ENCODE measurements around the gene FCRL1. TPM values are rescaled to one million over a fixed set of nuclear protein-coding genes. Genes with fewer than 3 reads are reported as not detected.

FCRL1 gene
- total and polyA plus RNA-seq, 2 of the 13 experiments (the other 11 are each of a cell fraction or from before 2014, with no cell fraction given): not detected

DNA sequence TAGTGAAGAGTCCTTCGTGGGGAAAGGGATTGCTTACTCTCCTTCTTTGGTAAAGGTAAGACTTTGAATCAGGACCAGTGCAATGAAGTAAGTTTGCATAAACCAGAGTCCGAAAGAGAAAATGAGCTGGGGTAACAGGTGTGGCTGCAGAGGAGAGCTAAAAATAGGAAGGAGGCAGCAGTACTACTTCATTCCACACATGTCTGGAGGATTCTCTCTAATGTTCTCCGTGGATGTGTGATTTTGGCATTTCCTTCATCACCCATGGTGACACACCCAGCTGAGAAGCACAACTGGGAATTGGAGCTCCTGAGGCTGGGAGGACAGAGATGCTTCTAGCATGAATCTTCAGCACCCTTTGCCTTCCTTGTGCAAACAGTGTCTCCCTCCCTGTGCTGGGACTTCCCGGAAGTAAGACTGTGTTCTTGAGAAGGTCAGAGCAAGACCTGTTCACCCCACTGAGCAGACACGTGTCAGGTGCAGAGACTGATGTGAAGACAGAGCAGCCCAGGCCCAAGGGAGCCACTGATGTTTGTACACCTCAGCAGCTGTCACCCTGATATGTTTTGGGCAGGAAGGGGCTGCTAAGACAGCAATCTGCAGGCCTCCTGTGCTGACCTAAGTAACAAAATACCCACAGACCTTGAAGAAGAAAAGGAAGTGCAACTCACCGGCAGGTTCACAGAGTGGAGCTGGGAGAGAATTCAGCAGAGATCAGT is 13.3 kb downstream of the FCRL1 start (continued):
- TF ChIP-seq HOXA9 (CRISPR knock-in tag; IDR thresholded peaks at IDR 0.05; ENCODE audit: borderline replicate concordance): no peak

GRCh38 chr1:157803851-157804250 is 16.1 kb downstream of the FCRL1 start:
- intact Hi-C loops (cut with micrococcal nuclease; ENCODE audit: unreplicated experiment) (no loop called here), in situ Hi-C loops (cut with HindIII; ENCODE audit: extremely low pct_ligation_motif_present, low pct_unique_long_range_greater_than_20kb) (loop anchor here (10.0 kb wide), 1 partner anchor 59 kb away; no protein-coding TSS in a partner anchor)
- no peak for ATAC-seq
- no peaks in the 10 kb centered on the region for H3K36me3 ChIP-seq (replicated peaks in 1 of 2; ENCODE audit: control insufficient read depth in 1 of 2, insufficient read depth in 2 of 2, low read length in 2 of 2)
- 4% methylated on average over 5 of the region's 7 CpGs for WGBS (ENCODE audit: low lambda C conversion rate)
- H3K27ac ChIP-seq (ENCODE audit: extremely low read length, insufficient read depth, low read length): no peak overlapping the region
- no TSS peak for BruUV-seq (replicated peaks)
- TF ChIP-seq ZNF607 (CRISPR knock-in tag; IDR thresholded peaks at IDR 0.05; ENCODE audit: borderline replicate concordance): no peak
- no peaks in the 10 kb centered on the region for H3K9me3 ChIP-seq (ENCODE audit: low read length)
- no peaks in the 10 kb centered on the region for H4K20me1 ChIP-seq (ENCODE audit: insufficient read depth, low read length)
- no peak overlapping the region for H3K4me3 ChIP-seq (replicated peaks in 1 of 3; ENCODE audit: insufficient read depth in 1 of 3, low read depth in 2 of 3, low read length in 3 of 3)
- H3K4me1 ChIP-seq (ENCODE audit: insufficient read depth, low read length): no peaks in the 10 kb centered on the region
- FAIRE-seq: no peak
- no peak for DNase-seq (ENCODE audit: low spot score)
- H3K27me3 ChIP-seq (ENCODE audit: control insufficient read depth in 1 of 2, insufficient read depth in 2 of 2, low read length in 2 of 2): no peaks in the 10 kb centered on the region
- POLR2A ChIA-PET: no interaction called here
- CTCF ChIA-PET (ENCODE audit: low intra/inter-chr PET ratio, low total read pairs): no interaction called here
- no peak overlapping the region for H2AFZ ChIP-seq (ENCODE audit: low read length)
- no peak overlapping the region for H3K4me2 ChIP-seq (ENCODE audit: low read depth, low read length)
- H3K9ac ChIP-seq (ENCODE audit: insufficient read depth, low read depth, low read length): no peak overlapping the region
- no peaks in the 10 kb centered on the region for H3K79me2 ChIP-seq (ENCODE audit: insufficient read depth, low read length)

DNA sequence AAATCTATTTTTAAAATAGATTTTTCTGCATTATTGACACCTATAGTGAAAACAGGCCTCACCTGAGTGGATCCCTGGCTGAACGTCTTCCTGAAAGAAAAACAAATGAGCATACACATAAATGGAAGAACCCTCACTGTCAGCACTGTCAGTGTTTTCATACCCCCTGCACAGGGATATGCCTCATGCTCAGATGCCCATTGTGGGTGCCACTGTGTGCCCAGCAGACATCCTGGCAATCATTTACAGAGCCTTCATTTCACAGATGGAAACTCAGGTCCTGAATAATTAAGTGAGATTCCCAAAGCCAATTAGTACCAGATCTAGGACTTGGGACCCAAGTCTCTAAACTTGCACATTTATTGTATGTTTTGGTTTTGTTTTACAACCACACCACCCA is 19.9 kb downstream of the FCRL1 start:
- CTCF ChIA-PET (ENCODE audit: low intra/inter-chr PET ratio, low total read pairs): no interaction called here
- Histone ChIP-seq H3K36me3 (replicated peaks in 1 of 2; ENCODE audit: control insufficient read depth in 1 of 2, insufficient read depth in 2 of 2, low read length in 2 of 2) (no peaks in the 10 kb centered on the region), H3K9ac (ENCODE audit: insufficient read depth, low read depth, low read length) (no peak overlapping the region), H4K20me1 (ENCODE audit: insufficient read depth, low read length) (no peaks in the 10 kb centered on the region), H3K27ac (ENCODE audit: extremely low read length, insufficient read depth, low read length) (no peak overlapping the region), H3K9me3 (ENCODE audit: low read length) (no peaks in the 10 kb centered on the region), H3K4me2 (ENCODE audit: low read depth, low read length) (no peak overlapping the region), H3K27me3 (ENCODE audit: control insufficient read depth in 1 of 2, insufficient read depth in 2 of 2, low read length in 2 of 2) (no peaks in the 10 kb centered on the region), H3K79me2 (ENCODE audit: insufficient read depth, low read length) (no peaks in the 10 kb centered on the region), H2AFZ (ENCODE audit: low read length) (no peak overlapping the region), H3K4me3 (replicated peaks in 1 of 3; ENCODE audit: insufficient read depth in 1 of 3, low read depth in 2 of 3, low read length in 3 of 3) (no peak overlapping the region), H3K4me1 (ENCODE audit: insufficient read depth, low read length) (no peaks in the 10 kb centered on the region)
- no TSS peak for BruUV-seq (replicated peaks)
- intact Hi-C loops (cut with micrococcal nuclease; ENCODE audit: unreplicated experiment): no loop called here
- ATAC-seq (no peak), DNase-seq (ENCODE audit: low spot score) (no peak), FAIRE-seq (no peak)
- in situ Hi-C loops (cut with HindIII; ENCODE audit: extremely low pct_ligation_motif_present, low pct_unique_long_range_greater_than_20kb): loop anchor here (10.0 kb wide), 1 partner anchor 55 kb away; no protein-coding TSS in a partner anchor
- 0% methylated on average over 1 of the region's 1 CpG for WGBS (ENCODE audit: low lambda C conversion rate)
- POLR2A ChIA-PET: no interaction called here
- TF ChIP-seq RELA (CRISPR knock-in tag; IDR thresholded peaks at IDR 0.05) (no peak), TEAD3 (CRISPR knock-in tag; optimal IDR thresholded peaks at IDR 0.05; ENCODE audit: borderline replicate concordance) (no peak), ZNF44 (CRISPR knock-in tag; IDR thresholded peaks at IDR 0.05) (no peak), JUNB (CRISPR knock-in tag; IDR thresholded peaks at IDR 0.05; ENCODE audit: borderline replicate concordance) (no peak), HNF1A (IDR thresholded peaks at IDR 0.05; ENCODE audit: low read depth) (no peak), HNF1A (CRISPR knock-in tag; IDR thresholded peaks at IDR 0.05; ENCODE audit: borderline replicate concordance) (no peak), MIER3 (CRISPR knock-in tag; IDR thresholded peaks at IDR 0.05; ENCODE audit: borderline replicate concordance) (no peak), ZNF570 (CRISPR knock-in tag; IDR thresholded peaks at IDR 0.05; ENCODE audit: borderline replicate concordance) (no peak), EEA1 (CRISPR knock-in tag; IDR thresholded peaks at IDR 0.05; ENCODE audit: borderline replicate concordance) (no peak), RAD51 (IDR thresholded peaks at IDR 0.05; ENCODE audit: borderline replicate concordance) (no peak)
- TF ChIP-seq, protein P1, sequence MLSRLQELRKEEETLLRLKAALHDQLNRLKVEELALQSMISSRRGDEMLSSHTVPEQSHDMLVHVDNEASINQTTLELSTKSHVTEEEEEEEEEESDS (CRISPR knock-in tag; IDR thresholded peaks at IDR 0.05; ENCODE audit: borderline replicate concordance): no peak

Data from HepG2 (cell line).